Measurements from ENCODE around the gene STEAP3. TPM values are rescaled to one million over a fixed set of nuclear protein-coding genes. Genes with fewer than 3 reads are reported as not detected.
A peak's percentile ranks its signal among the peaks of the same experiment; 100 is the strongest.

Gene STEAP3
- total RNA-seq, 1 experiment from 2014 or later: 3.4 TPM

DNA sequence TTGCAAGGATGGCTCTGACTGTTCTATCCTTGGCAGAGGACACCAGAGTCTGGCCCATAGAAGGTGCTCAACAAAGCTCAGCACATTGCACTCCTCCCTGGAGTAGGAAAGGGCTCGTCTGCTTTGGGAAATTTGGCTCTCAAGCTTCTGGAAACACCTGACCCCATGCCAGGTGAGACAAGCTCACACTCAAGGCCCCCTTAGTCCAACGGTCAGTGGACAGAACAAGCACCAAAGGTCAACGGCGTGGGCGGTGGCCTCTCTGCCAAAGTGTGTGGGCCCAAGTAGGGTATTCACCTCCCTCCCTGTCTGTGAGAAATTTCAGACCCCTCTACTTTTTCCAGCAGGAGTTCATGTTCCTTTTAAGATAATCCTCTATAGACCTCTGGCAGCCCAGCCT lies 2.0 kb upstream of the STEAP3 start:
- DNase-seq (ENCODE audit: low read depth): no peak
- in situ Hi-C loops (cut with HindIII; ENCODE audit: low pct_unique_long_range_greater_than_20kb, low sequenced_read_pairs): no loop called here

DNA sequence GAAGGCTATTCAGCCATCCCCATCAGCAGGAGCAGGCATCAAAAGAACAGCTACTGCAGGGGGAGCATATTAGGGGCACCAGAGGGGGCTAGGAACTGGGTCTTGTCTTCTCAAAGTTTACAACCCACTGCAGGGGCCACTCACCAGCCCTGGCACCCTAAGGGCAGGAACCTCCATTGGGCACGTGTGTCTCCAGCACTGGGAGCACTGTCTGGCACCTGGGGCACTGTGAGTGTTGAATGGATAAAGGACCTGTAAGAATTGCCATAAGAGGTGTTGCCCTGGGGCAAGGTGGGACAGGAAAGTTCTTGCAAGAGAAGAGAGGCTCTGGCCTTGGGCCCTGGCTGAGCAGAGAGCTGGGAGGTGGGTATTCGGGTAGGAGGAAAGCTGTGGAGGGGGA lies 1.4 kb upstream of the STEAP3 start:
- in situ Hi-C loops (cut with HindIII; ENCODE audit: low pct_unique_long_range_greater_than_20kb, low sequenced_read_pairs): no loop called here
- DNase-seq (ENCODE audit: low read depth): no peak

DNA sequence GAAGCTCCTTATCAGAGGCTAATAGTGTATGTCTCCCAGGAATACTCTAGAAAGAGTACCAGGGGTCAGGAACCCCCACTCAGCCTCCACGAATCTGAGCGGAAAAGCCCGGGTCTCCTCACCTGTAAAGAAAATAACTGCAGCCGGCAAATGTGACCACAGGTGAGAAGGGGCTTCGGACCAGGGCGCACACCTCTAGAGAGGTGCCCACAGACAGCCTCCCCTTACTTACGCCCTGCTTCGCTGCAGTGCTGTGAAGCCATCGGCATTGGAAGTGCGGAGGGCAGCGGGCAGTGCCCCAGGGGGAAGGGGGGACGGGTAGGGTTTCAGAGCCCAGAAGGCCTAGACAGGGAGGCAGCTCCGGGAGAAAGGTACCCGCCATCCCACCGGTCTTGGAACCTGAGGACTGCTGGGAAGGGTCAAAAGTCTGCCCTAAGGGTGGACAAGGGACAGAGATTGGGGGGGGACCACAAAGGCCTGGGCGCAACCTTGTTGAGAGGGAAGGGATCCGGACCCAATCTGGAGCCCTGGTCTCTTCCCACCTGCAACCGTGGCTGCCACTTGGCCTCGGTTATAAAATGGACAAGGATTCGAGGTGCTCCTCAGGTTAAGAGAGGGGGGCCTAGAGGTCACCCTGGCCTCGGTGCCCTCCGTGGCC lies 642 bp upstream of the STEAP3 start:
- in situ Hi-C loops (cut with HindIII; ENCODE audit: low pct_unique_long_range_greater_than_20kb, low sequenced_read_pairs): no loop called here

DNA sequence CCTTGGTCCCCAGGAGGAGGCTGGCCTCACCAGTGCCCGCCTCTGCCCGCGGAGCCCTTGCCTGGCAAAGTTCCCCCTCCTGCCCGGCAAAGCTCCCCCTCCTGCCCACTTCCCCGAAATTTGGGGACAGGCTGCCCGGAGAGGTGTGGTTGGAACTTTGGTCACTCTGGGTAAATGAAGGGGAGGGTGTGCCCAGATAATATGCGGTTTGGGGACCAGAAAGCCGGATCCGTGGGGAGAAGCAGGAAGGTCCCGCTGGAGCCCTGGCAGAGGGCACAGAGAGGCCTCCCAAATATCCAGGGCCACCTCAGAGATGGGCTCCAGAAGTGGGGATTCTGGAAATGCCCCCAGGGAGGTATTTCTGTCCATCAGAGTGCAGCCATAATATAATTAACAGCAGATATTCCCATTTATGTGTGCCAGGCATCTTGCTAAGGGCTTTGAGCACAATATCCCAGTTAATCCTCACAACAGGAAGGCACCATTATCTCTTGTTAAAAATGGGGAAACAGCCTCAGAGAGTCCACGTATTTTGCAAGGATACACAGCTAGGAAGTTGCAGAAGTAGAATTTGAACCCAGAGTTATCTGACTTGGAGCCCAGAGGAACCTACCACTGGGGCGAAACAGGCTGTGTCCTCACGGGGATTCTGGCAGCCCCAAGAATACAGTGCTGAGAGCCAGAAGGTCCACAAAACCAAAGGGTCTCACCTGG lies 914 bp downstream of the STEAP3 start:
- in situ Hi-C loops (cut with HindIII; ENCODE audit: low pct_unique_long_range_greater_than_20kb, low sequenced_read_pairs): no loop called here
- DNase-seq (ENCODE audit: low read depth): no peak

More for the DNA sequence above, 642 bp upstream of the STEAP3 start:
- no peak for DNase-seq (ENCODE audit: low read depth)

GRCh38 chr2:119225105-119225865 lies 1.7 kb downstream of the STEAP3 start:
- no peak for DNase-seq (ENCODE audit: low read depth)

DNA sequence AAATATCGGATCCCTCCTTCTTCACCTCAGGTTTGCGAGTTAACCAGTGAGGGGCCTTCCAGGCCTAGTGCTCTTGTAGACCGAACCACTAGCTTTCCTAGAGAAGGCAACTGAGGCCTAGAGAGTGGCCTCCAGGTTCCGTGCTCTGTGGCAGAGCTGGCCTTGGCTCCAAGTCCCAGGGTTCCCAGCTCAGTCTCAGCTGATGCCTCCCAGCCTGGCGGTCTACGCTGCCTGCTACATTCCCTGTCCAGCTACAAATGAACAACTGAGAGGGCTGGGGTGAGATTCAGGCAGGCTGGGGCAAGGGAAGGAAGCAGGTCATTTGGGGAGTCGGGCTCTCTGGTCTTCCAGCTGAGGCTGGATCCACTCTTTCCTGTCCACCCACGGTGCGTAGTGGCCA lies 2.3 kb downstream of the STEAP3 start:
- in situ Hi-C loops (cut with HindIII; ENCODE audit: low pct_unique_long_range_greater_than_20kb, low sequenced_read_pairs): no loop called here
- no peak for DNase-seq (ENCODE audit: low read depth)

More at GRCh38 chr2:119225105-119225865, 1.7 kb downstream of the STEAP3 start:
- in situ Hi-C loops (cut with HindIII; ENCODE audit: low pct_unique_long_range_greater_than_20kb, low sequenced_read_pairs): no loop called here

DNA sequence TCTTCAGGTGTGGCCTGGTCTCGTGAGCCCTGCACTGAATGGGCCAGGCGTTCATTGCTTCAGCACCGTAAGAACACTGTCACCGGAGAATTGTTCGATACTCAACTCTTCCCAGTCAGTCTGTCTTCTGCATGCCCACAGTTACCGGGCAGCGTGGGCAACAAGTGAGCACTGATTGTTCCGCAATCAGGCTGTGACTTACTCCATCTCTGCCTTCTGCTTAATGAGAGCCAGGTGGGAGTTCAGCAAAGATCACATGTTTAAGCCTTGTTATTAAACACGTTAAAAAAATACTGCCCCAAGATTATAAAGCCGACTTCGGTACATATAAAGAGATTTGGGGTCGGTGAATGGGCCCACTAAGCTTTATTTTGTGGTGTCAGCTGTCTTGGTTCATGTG lies 3.7 kb downstream of the STEAP3 start:
- in situ Hi-C loops (cut with HindIII; ENCODE audit: low pct_unique_long_range_greater_than_20kb, low sequenced_read_pairs): no loop called here

GRCh38 chr2:119228136-119228535 lies 4.5 kb downstream of the STEAP3 start:
- in situ Hi-C loops (cut with HindIII; ENCODE audit: low pct_unique_long_range_greater_than_20kb, low sequenced_read_pairs): no loop called here
- DNase-seq (ENCODE audit: low read depth): no peak

More for the DNA sequence above, 3.7 kb downstream of the STEAP3 start:
- DNase-seq (ENCODE audit: low read depth): no peak

- in situ Hi-C loops (cut with HindIII; ENCODE audit: low pct_unique_long_range_greater_than_20kb, low sequenced_read_pairs): no loop called here
- no peak for DNase-seq (ENCODE audit: low read depth)
These were observed 5.3 kb downstream of the STEAP3 start for GRCh38 chr2:119228964-119229363.

DNA sequence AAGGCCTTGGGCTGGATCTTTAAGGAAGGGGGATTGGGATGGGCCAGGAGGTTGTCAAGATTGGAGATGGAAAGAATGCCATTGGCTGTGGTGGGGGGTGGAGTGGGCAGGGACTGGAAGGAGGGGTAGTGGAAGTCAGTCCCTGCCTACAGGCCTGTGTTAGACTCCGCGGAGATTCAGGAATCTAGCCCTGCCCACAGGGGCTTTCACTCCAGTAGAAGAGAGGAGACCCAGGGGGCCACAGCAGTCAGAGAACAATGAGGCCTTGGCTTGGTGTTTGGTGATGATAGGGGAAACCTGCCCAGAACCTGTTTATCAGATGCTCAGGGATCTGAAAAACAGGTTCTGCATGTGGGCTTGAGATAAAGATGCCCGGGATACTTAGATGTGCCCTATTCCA lies 6.1 kb downstream of the STEAP3 start:
- in situ Hi-C loops (cut with HindIII; ENCODE audit: low pct_unique_long_range_greater_than_20kb, low sequenced_read_pairs): no loop called here

GRCh38 chr2:119230219-119231185 lies 6.9 kb downstream of the STEAP3 start:
- in situ Hi-C loops (cut with HindIII; ENCODE audit: low pct_unique_long_range_greater_than_20kb, low sequenced_read_pairs): no loop called here
- no peak for DNase-seq (ENCODE audit: low read depth)

More for the DNA sequence above, 6.1 kb downstream of the STEAP3 start:
- no peak for DNase-seq (ENCODE audit: low read depth)

DNA sequence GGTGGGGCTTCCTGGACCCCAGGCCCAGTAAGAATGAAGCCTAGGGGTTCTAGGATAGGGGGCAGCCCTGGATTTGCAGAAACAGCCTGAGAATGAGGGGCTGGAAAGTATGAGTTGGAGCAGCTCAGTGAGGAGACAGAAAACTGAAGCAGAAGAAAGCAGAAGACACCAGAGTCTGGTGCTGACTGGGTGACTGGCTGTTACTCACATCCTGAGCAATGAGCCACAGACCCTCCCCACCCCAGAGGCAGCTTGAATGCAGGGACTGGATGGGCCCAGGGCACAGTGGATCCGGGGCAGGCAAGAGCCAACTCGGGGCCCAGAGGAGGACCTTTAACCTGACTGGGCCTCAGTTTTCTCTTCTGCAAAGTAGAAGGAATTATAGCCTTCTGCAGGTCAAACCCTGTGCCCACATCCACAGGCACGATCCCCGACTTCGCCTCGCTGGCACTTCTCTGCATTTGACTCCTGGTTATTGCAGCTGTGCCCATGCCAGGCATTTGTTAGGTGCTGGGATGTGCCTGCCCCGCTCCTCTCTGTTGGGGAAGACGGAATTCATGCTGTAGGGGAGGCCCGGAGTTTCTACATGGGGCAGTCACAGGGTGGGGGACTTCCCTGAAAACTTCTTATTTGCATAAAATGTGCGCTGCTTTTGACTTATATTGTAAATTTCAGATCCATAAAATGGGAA lies 8.5 kb downstream of the STEAP3 start:
- no peak for DNase-seq (ENCODE audit: low read depth)
- in situ Hi-C loops (cut with HindIII; ENCODE audit: low pct_unique_long_range_greater_than_20kb, low sequenced_read_pairs): no loop called here

- DNase-seq (ENCODE audit: low read depth): no peak
- in situ Hi-C loops (cut with HindIII; ENCODE audit: low pct_unique_long_range_greater_than_20kb, low sequenced_read_pairs): no loop called here
These were observed 9.0 kb downstream of the STEAP3 start for GRCh38 chr2:119232666-119232993.

DNA sequence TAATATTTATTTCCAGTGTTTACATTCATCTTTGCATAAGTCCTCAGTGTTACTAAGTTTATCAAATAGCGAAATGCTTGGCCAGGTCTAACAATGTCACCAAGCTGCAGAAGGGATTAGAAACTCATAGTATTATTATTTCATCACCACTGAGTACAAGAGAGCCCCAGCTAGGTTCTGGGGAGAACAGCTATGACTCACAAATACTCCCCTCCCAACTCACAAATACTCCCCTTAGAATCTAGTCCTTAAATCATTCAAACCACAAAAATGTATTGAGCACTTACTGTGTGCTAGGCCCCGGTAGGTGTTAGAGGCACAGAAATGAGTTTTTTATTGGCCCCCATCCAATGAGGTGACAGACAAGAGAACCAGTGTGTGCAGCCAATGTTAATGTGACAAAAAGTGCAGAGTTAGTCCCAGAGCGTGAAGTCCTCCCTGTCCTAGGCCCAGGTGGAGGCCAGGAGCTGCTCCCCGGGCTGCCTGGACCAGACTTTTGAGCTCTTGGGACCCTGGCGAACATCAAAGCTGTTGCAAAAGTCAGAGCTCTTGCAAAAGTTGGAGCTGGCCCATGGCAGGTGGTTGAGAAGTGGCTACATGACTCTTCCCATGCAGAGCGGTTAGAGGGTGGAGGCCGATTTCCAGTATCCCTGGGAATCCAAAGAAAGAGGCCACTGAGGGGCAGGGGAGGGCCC lies 9.8 kb downstream of the STEAP3 start:
- in situ Hi-C loops (cut with HindIII; ENCODE audit: low pct_unique_long_range_greater_than_20kb, low sequenced_read_pairs): no loop called here
- no peak for DNase-seq (ENCODE audit: low read depth)

- DNase-seq (ENCODE audit: low read depth): peak; percentile 22
- in situ Hi-C loops (cut with HindIII; ENCODE audit: low pct_unique_long_range_greater_than_20kb, low sequenced_read_pairs): no loop called here
These were observed 10.7 kb downstream of the STEAP3 start for GRCh38 chr2:119234021-119235019.

- in situ Hi-C loops (cut with HindIII; ENCODE audit: low pct_unique_long_range_greater_than_20kb, low sequenced_read_pairs): no loop called here
These were observed 13.2 kb downstream of the STEAP3 start for GRCh38 chr2:119236796-119237195.

More at GRCh38 chr2:119236796-119237195, 13.2 kb downstream of the STEAP3 start:
- DNase-seq (ENCODE audit: low read depth): no peak
